CD8-positive, alpha-beta memory T cell (primary cell): ENCODE results near the gene DFFA. TPM values are rescaled to one million over a fixed set of nuclear protein-coding genes. Genes with fewer than 3 reads are reported as not detected.

Experiments used
- CTCF ChIA-PET: fragments of 350-600 bp; sonication (Branson Sonifier 250); formaldehyde crosslinking; loops from one replicate; lab custom pipeline; 2021; ENCODE audit warnings: antibody characterized with exemption; lab: Charles Lee
- POLR2A ChIA-PET: fragments of 350-600 bp; sonication (Branson Sonifier 250); formaldehyde crosslinking; loops from one replicate; lab custom pipeline; 2021; ENCODE audit warnings: antibody characterized with exemption; lab: Charles Lee
- DNase-seq, 5 donors: peaks; one replicate each; pipeline versions ENCODE4 v3.0.0 to v3.0.0-alpha.2; 2020 to 2022; ENCODE audit warnings: mixed read lengths in 1 of 5
- H3K27ac ChIP-seq: one replicate; pipeline ENCODE4 v1.7.0; 2013; ENCODE audit warnings: low read depth, mild to moderate bottlenecking, low read length, moderate library complexity
- H3K27me3 ChIP-seq: 2 replicates; pipeline ENCODE4 v1.7.0; 2013; ENCODE audit warnings: low read length, mild to moderate bottlenecking; ENCODE audit not compliant: insufficient read depth, poor library complexity, severe bottlenecking
- H3K36me3 ChIP-seq: 2 replicates; pipeline ENCODE4 v1.7.0; 2013; ENCODE audit warnings: mild to moderate bottlenecking, low read length, moderate library complexity; ENCODE audit not compliant: insufficient read depth
- H3K4me1 ChIP-seq: 2 replicates; pipeline ENCODE4 v1.7.0; 2013; ENCODE audit warnings: mild to moderate bottlenecking, low read length, moderate library complexity; ENCODE audit not compliant: insufficient read depth
- H3K4me3 ChIP-seq: 2 replicates; pipeline ENCODE4 v1.7.0; 2013; ENCODE audit warnings: mild to moderate bottlenecking, low read length
- H3K9me3 ChIP-seq: 2 replicates; pipeline ENCODE4 v1.7.0; 2013; ENCODE audit warnings: mild to moderate bottlenecking, low read length
- H3K27ac Mint-ChIP-seq, 8 donors: one replicate each; pipeline ENCODE4 v1.8.0; 2020 to 2021; ENCODE audit warnings: mixed read lengths in 8 of 8, mild to moderate bottlenecking in 6 of 8, inconsistent platforms in 3 of 8, moderate library complexity in 3 of 8
- H3K27me3 Mint-ChIP-seq, 2 donors: one replicate each; pipeline ENCODE4 v1.8.0; 2020 to 2021; ENCODE audit warnings: mixed read lengths in 2 of 2, mild to moderate bottlenecking in 1 of 2, moderate library complexity in 1 of 2
- H3K36me3 Mint-ChIP-seq, 3 donors: one replicate each; pipeline ENCODE4 v1.8.0; 2020 to 2021; ENCODE audit warnings: mixed read lengths in 3 of 3, inconsistent platforms in 1 of 3, mild to moderate bottlenecking in 1 of 3
- H3K4me1 Mint-ChIP-seq, 3 donors: one replicate each; pipeline ENCODE4 v1.8.0; 2020 to 2021; ENCODE audit warnings: mixed read lengths in 3 of 3, inconsistent platforms in 1 of 3, mild to moderate bottlenecking in 1 of 3
- H3K4me3 Mint-ChIP-seq, 7 donors: one replicate each; pipeline ENCODE4 v1.8.0; 2020 to 2021; ENCODE audit warnings: mixed read lengths in 7 of 7, mild to moderate bottlenecking in 6 of 7, moderate library complexity in 4 of 7, inconsistent platforms in 2 of 7
- H3K9me3 Mint-ChIP-seq, 5 donors: one replicate each; pipeline ENCODE4 v1.8.0; 2020 to 2022; ENCODE audit warnings: mixed read lengths in 5 of 5, mild to moderate bottlenecking in 3 of 5, moderate library complexity in 2 of 5, inconsistent platforms in 1 of 5
- polyA plus RNA-seq: library from polyadenylated mRNA; unstranded; fragments of 300-500 nt; fragmentation: Illumina TruSeq; gene quantifications from one replicate; pipeline ENCODE4 v1.2.3, GENCODE V29; 2021
- total RNA-seq, 2 experiments: library from RNA; stranded (reverse); gene quantifications; one replicate each; pipeline ENCODE4 v1.2.3, GENCODE V29; 2021

The DFFA gene
- total and polyA plus RNA-seq, 3 experiments from 2014 or later: 40.4 to 69.1 (median 67.7) TPM

- Mint-ChIP-seq H3K27ac (peak overlapping the region in 1 of 8 donors; percentile 26), H3K27me3 (no peaks in the 10 kb centered on the region), H3K36me3 (peaks cover 0 to 11% (median 3%) of the 10 kb centered on the region in 3 donors), H3K9me3 (no peaks in the 10 kb centered on the region), H3K4me3 (no peak overlapping the region), H3K4me1 (no peaks in the 10 kb centered on the region)
- no peak overlapping the region for H3K4me3 ChIP-seq
- no peaks in the 10 kb centered on the region for H3K27me3 ChIP-seq
- ChIA-PET POLR2A (no interaction called here), CTCF (no interaction called here)
- no peaks in the 10 kb centered on the region for H3K9me3 ChIP-seq
- H3K4me1 ChIP-seq: no peaks in the 10 kb centered on the region
- H3K36me3 ChIP-seq: no peaks in the 10 kb centered on the region
- no peak for DNase-seq
- H3K27ac ChIP-seq: no peak overlapping the region
Observed at GRCh38 chr1:10444795-10445397, 27.4 kb downstream of the DFFA start.

GRCh38 chr1:10444248-10444647 is 28.1 kb downstream of the DFFA start:
- no peaks in the 10 kb centered on the region for H3K27me3 Mint-ChIP-seq
- H3K36me3 ChIP-seq: no peaks in the 10 kb centered on the region
- H3K4me1 ChIP-seq: no peaks in the 10 kb centered on the region
- H3K4me1 Mint-ChIP-seq: no peaks in the 10 kb centered on the region
- no peaks in the 10 kb centered on the region for H3K9me3 Mint-ChIP-seq
- ChIA-PET POLR2A (no interaction called here), CTCF (interaction anchor here (0.7 kb wide), 1 partner anchor 381 kb away, joined by 3 read pairs; no protein-coding TSS in a partner anchor)
- H3K9me3 ChIP-seq: no peaks in the 10 kb centered on the region
- no peak overlapping the region for H3K4me3 Mint-ChIP-seq
- H3K27ac Mint-ChIP-seq: no peak overlapping the region
- DNase-seq: no peak
- H3K36me3 Mint-ChIP-seq: peaks cover 0 to 11% (median 3%) of the 10 kb centered on the region in 3 donors
- no peak overlapping the region for H3K27ac ChIP-seq
- H3K27me3 ChIP-seq: no peaks in the 10 kb centered on the region
- H3K4me3 ChIP-seq: no peak overlapping the region

DNA sequence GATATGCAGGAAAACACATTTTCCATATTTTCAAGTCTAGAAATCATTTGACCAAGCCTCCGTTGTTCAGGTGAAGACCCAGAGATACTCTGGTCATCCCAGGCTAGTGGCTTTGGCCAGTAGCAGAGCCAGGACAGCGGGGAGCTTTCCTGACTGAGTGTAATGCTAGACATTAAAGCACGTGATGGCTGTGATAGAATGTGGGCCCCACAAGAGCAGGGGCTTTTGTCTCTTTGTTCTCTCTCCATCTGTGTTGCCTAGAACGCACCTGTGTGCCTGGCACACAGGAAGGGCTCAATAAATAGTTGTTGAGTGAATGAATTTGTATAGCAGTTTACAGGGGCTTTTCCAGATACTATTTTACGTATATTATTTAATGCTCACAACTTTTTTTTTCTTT is 31.5 kb downstream of the DFFA start:
- no peaks in the 10 kb centered on the region for H3K36me3 ChIP-seq
- POLR2A ChIA-PET: no interaction called here
- H3K27ac ChIP-seq: no peak overlapping the region
- CTCF ChIA-PET: no interaction called here
- peaks cover 0 to 11% (median 3%) of the 10 kb centered on the region in 3 donors for H3K36me3 Mint-ChIP-seq
- no peaks in the 10 kb centered on the region for H3K4me1 Mint-ChIP-seq
- H3K9me3 Mint-ChIP-seq: no peaks in the 10 kb centered on the region
- no peak overlapping the region for H3K4me3 ChIP-seq
- H3K4me1 ChIP-seq: no peaks in the 10 kb centered on the region
- no peaks in the 10 kb centered on the region for H3K27me3 ChIP-seq
- DNase-seq: peak in 1 of 5 donors; percentile 12
- H3K27ac Mint-ChIP-seq: peak overlapping the region in 1 of 8 donors; percentile 29
- H3K9me3 ChIP-seq: no peaks in the 10 kb centered on the region
- H3K27me3 Mint-ChIP-seq: no peaks in the 10 kb centered on the region
- no peak overlapping the region for H3K4me3 Mint-ChIP-seq

GRCh38 chr1:10440305-10440704 is 32.0 kb downstream of the DFFA start:
- no peaks in the 10 kb centered on the region for H3K27me3 ChIP-seq
- Mint-ChIP-seq H3K9me3 (no peaks in the 10 kb centered on the region), H3K27me3 (no peaks in the 10 kb centered on the region), H3K4me1 (no peaks in the 10 kb centered on the region), H3K36me3 (peaks cover 0 to 11% (median 3%) of the 10 kb centered on the region in 3 donors), H3K4me3 (no peak overlapping the region), H3K27ac (no peak overlapping the region)
- no peak for DNase-seq
- H3K4me3 ChIP-seq: no peak overlapping the region
- POLR2A ChIA-PET: no interaction called here
- no peaks in the 10 kb centered on the region for H3K9me3 ChIP-seq
- H3K4me1 ChIP-seq: no peaks in the 10 kb centered on the region
- no peaks in the 10 kb centered on the region for H3K36me3 ChIP-seq
- CTCF ChIA-PET: no interaction called here
- no peak overlapping the region for H3K27ac ChIP-seq

DNA sequence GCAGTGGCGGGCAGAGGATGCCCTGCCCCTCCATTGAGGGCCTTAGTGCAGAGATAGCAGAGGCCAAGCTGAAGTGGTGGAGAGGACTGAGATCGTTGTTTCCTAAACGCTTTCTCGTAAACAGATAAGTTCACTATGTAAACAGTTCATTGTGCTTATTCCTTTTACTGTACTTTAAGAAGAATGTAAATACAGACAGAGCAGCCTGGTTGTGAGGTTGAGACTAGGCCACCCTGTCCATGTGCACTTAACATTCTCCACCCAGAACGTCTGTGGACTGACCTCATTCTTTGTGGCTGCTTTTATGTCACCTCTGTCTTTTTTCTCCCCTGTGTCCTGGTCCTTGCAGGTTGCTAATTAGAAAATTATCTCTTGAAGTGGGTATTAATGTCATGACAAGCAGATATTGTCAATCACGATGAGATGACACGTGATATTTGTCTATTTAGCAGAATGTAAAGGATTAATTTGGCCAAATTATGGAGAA is 33.6 kb downstream of the DFFA start:
- Histone ChIP-seq H3K36me3 (no peaks in the 10 kb centered on the region), H3K4me3 (no peak overlapping the region), H3K9me3 (no peaks in the 10 kb centered on the region), H3K27me3 (no peaks in the 10 kb centered on the region), H3K4me1 (no peaks in the 10 kb centered on the region), H3K27ac (no peak overlapping the region)
- Mint-ChIP-seq H3K4me3 (no peak overlapping the region), H3K9me3 (no peaks in the 10 kb centered on the region), H3K4me1 (no peaks in the 10 kb centered on the region), H3K27me3 (no peaks in the 10 kb centered on the region), H3K27ac (no peak overlapping the region), H3K36me3 (peaks cover 0 to 8% (median 3%) of the 10 kb centered on the region in 3 donors)
- POLR2A ChIA-PET: no interaction called here
- CTCF ChIA-PET: interaction anchor here (0.8 to 1.2 kb wide), 2 partner anchors 9 to 57 kb away, joined by 3 read pairs; partner anchors contain the start of gene CENPS
- no peak for DNase-seq

- no peak overlapping the region for H3K4me3 Mint-ChIP-seq
- H3K9me3 Mint-ChIP-seq: no peaks in the 10 kb centered on the region
- H3K27ac Mint-ChIP-seq: peak overlapping the region in 2 of 8 donors; percentile 17 to 69
- no peaks in the 10 kb centered on the region for H3K27me3 Mint-ChIP-seq
- Histone ChIP-seq H3K9me3 (no peaks in the 10 kb centered on the region), H3K4me1 (no peaks in the 10 kb centered on the region), H3K27ac (no peak overlapping the region), H3K4me3 (no peak overlapping the region), H3K36me3 (no peaks in the 10 kb centered on the region), H3K27me3 (no peaks in the 10 kb centered on the region)
- DNase-seq: no peak
- ChIA-PET CTCF (no interaction called here), POLR2A (no interaction called here)
- H3K36me3 Mint-ChIP-seq: peaks cover 0 to 8% (median 3%) of the 10 kb centered on the region in 3 donors
- H3K4me1 Mint-ChIP-seq: peaks cover 0 to 4% (median 0%) of the 10 kb centered on the region in 3 donors
Observed at GRCh38 chr1:10437052-10437451, 35.3 kb downstream of the DFFA start.

DNA sequence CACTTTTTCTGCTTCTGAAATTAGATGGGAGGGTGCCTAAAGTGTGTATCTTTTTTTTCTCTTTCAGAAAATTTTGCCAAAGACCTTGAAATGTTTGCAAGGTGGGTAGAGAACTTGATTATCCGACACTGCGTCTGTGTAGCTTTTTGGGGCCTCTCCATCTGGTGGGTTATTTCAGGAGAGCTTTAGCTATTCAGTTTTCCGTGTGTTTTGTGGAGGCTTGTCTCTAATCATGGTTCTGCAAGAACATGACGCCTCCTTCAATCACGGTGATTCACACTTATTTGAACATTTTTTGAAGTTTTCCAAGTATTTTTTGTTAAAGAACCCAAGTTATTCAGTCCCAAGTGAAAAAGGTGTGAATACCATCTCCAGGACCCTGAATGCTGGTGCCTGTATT is 37.7 kb downstream of the DFFA start:
- Mint-ChIP-seq H3K27me3 (no peaks in the 10 kb centered on the region), H3K9me3 (no peaks in the 10 kb centered on the region), H3K36me3 (peaks cover 0 to 3% (median 0%) of the 10 kb centered on the region in 3 donors), H3K27ac (peak overlapping the region in 1 of 8 donors; percentile 36), H3K4me3 (peak overlapping the region in 1 of 7 donors; percentile 69), H3K4me1 (peaks cover 13 to 24% (median 16%) of the 10 kb centered on the region in 3 donors)
- ChIA-PET POLR2A (no interaction called here), CTCF (interaction anchor here (1.1 kb wide), 1 partner anchor 60 kb away, joined by 3 read pairs; no protein-coding TSS in a partner anchor)
- Histone ChIP-seq H3K36me3 (no peaks in the 10 kb centered on the region), H3K27ac (no peak overlapping the region), H3K27me3 (no peaks in the 10 kb centered on the region), H3K9me3 (no peaks in the 10 kb centered on the region), H3K4me3 (no peak overlapping the region), H3K4me1 (peaks cover 12% of the 10 kb centered on the region)
- no peak for DNase-seq

- no peak for DNase-seq
- peaks cover 0 to 3% (median 0%) of the 10 kb centered on the region in 3 donors for H3K36me3 Mint-ChIP-seq
- H3K4me1 ChIP-seq: peaks cover 18% of the 10 kb centered on the region
- no peak overlapping the region for H3K4me3 ChIP-seq
- no peaks in the 10 kb centered on the region for H3K9me3 Mint-ChIP-seq
- H3K27me3 ChIP-seq: no peaks in the 10 kb centered on the region
- peaks cover 13 to 27% (median 16%) of the 10 kb centered on the region in 3 donors for H3K4me1 Mint-ChIP-seq
- no peaks in the 10 kb centered on the region for H3K36me3 ChIP-seq
- CTCF ChIA-PET: no interaction called here
- H3K27ac Mint-ChIP-seq: peak overlapping the region in 2 of 8 donors; percentile 24 to 83
- no peak overlapping the region for H3K27ac ChIP-seq
- peak overlapping the region in 1 of 7 donors; percentile 69 for H3K4me3 Mint-ChIP-seq
- no peaks in the 10 kb centered on the region for H3K9me3 ChIP-seq
- no peaks in the 10 kb centered on the region for H3K27me3 Mint-ChIP-seq
- POLR2A ChIA-PET: no interaction called here
Observed at GRCh38 chr1:10433790-10434189, 38.5 kb downstream of the DFFA start.
